ENCODE measurements around the gene ANTXRL. TPM values are rescaled to one million over a fixed set of nuclear protein-coding genes. Genes with fewer than 3 reads are reported as not detected.
"Not testable (repeated sequence)": the region's sequence is repeated elsewhere in the genome, so short reads cannot be mapped to it uniquely, and the experiment has no call there.

The ANTXRL gene
- polyA plus RNA-seq, 1 of the 3 experiments (the other 2 are of a cell fraction) = not detected

GRCh38 chr10:46315071-46315860, 28.5 kb downstream of the ANTXRL start:
- WGBS (ENCODE audit: low lambda C conversion rate) = 56% methylated on average over 5 of the region's 10 CpGs
- H3F3A ChIP-seq (replicated peaks; ENCODE audit: insufficient read depth); H3K4me2 ChIP-seq; H3K36me3 ChIP-seq (replicated peaks in 1 of 2; ENCODE audit: control insufficient read depth in 1 of 2, insufficient read depth in 2 of 2, low read length in 1 of 2); H3K4me1 ChIP-seq (ENCODE audit: control insufficient read depth in 1 of 2, insufficient read depth in 2 of 2, low read depth in 1 of 2, low read length in 1 of 2); H4K20me1 ChIP-seq (ENCODE audit: insufficient read depth); DNase-seq; H3K27ac ChIP-seq (ENCODE audit: low read depth in 2 of 2, low read length in 1 of 2); H3K9me2 ChIP-seq; H3K9me3 ChIP-seq; H3K27me3 ChIP-seq (ENCODE audit: insufficient read depth); POLR2A ChIA-PET; H3K79me2 ChIP-seq (ENCODE audit: insufficient read depth); H3K9ac ChIP-seq; H2AFZ ChIP-seq (ENCODE audit: low read depth); H3K4me3 ChIP-seq (ENCODE audit: low read depth in 2 of 2, low read length in 1 of 2): not testable (repeated sequence)
- CTCF ChIA-PET = interaction anchor here (1.1 kb wide), 1 partner anchor 11 kb away, joined by 3 read pairs; no protein-coding TSS in a partner anchor

- H2AFZ ChIP-seq (ENCODE audit: low read depth) = no peak overlapping the region
- no peaks in the 10 kb centered on the region for H3F3A ChIP-seq (replicated peaks; ENCODE audit: insufficient read depth)
- no peaks in the 10 kb centered on the region for H3K9me3 ChIP-seq
- WGBS (ENCODE audit: low lambda C conversion rate) = 50% methylated on average over 5 of the region's 5 CpGs
- no peaks in the 10 kb centered on the region for H3K9me2 ChIP-seq
- no peak overlapping the region for H3K4me2 ChIP-seq
- no peak for DNase-seq
- no peak overlapping the region for H3K9ac ChIP-seq
- H3K4me1 ChIP-seq (ENCODE audit: control insufficient read depth in 1 of 2, insufficient read depth in 2 of 2, low read depth in 1 of 2, low read length in 1 of 2) = peaks cover 0 to 6% of the 10 kb centered on the region in 2 experiments; a peak in 1 of 4 replicates
- H4K20me1 ChIP-seq (ENCODE audit: insufficient read depth) = no peaks in the 10 kb centered on the region
- H3K4me3 ChIP-seq (ENCODE audit: low read depth in 2 of 2, low read length in 1 of 2) = no peak overlapping the region
- CTCF ChIA-PET = interaction anchor here (0.6 kb wide), 1 partner anchor 92 kb away, joined by 4 read pairs; no protein-coding TSS in a partner anchor
- no peaks in the 10 kb centered on the region for H3K27me3 ChIP-seq (ENCODE audit: insufficient read depth)
- POLR2A ChIA-PET = no interaction called here
- H3K36me3 ChIP-seq (replicated peaks in 1 of 2; ENCODE audit: control insufficient read depth in 1 of 2, insufficient read depth in 2 of 2, low read length in 1 of 2) = no peaks in the 10 kb centered on the region
- no peak for TF ChIP-seq ELF1 (IDR thresholded peaks at IDR 0.05)
- TF ChIP-seq GATA2 (CRISPR knock-in tag; IDR thresholded peaks at IDR 0.05) = no peak
- TF ChIP-seq RCOR1 (IDR thresholded peaks at IDR 0.05; ENCODE audit: low read length) = no peak
- TF ChIP-seq TCF12 (IDR thresholded peaks at IDR 0.05) = no peak
- TF ChIP-seq EZH2phosphoT487 (IDR thresholded peaks at IDR 0.05; ENCODE audit: borderline replicate concordance, low read depth) = no peak
- TF ChIP-seq TAF1 (IDR thresholded peaks at IDR 0.05; ENCODE audit: borderline replicate concordance, low read depth, low read length) = no peak
- TF ChIP-seq, protein P1, sequence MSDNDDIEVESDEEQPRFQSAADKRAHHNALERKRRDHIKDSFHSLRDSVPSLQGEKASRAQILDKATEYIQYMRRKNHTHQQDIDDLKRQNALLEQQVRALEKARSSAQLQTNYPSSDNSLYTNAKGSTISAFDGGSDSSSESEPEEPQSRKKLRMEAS (IDR thresholded peaks at IDR 0.05; ENCODE audit: low read depth) = no peak
- TF ChIP-seq MXI1 (IDR thresholded peaks at IDR 0.05; ENCODE audit: low read depth, low read length) = no peak
- no peaks in the 10 kb centered on the region for H3K79me2 ChIP-seq (ENCODE audit: insufficient read depth)
- H3K27ac ChIP-seq (ENCODE audit: low read depth in 2 of 2, low read length in 1 of 2) = no peak overlapping the region
Observed at GRCh38 chr10:46317370-46317769, 30.6 kb downstream of the ANTXRL start.

DNA sequence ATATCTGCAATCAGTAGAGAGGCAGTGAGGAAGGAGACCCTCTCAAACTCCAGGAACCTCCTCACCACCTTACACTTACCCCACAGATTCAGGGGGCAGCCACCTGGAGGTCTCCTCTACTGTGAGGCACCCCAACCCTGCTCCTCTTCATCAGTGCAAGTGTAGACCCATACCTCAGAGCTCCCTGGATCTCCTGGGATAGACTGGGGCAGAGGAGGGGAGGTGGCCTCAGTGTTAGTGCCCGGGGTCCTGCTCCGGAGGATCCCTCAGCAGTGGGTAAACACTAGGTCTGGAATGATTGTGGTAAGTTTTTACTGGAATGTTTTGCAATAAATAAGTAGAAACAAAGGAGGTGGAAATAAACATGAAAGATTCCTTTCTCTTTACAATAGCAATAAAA, 31.1 kb downstream of the ANTXRL start:
- peaks cover 0 to 6% of the 10 kb centered on the region in 2 experiments; a peak in 1 of 4 replicates for H3K4me1 ChIP-seq (ENCODE audit: control insufficient read depth in 1 of 2, insufficient read depth in 2 of 2, low read depth in 1 of 2, low read length in 1 of 2)
- H3K9ac ChIP-seq = no peak overlapping the region
- no peaks in the 10 kb centered on the region for H3F3A ChIP-seq (replicated peaks; ENCODE audit: insufficient read depth)
- no peak overlapping the region for H3K4me3 ChIP-seq (ENCODE audit: low read depth in 2 of 2, low read length in 1 of 2)
- H2AFZ ChIP-seq (ENCODE audit: low read depth) = no peak overlapping the region
- no peak overlapping the region for H3K4me2 ChIP-seq
- no peaks in the 10 kb centered on the region for H4K20me1 ChIP-seq (ENCODE audit: insufficient read depth)
- H3K9me3 ChIP-seq = no peaks in the 10 kb centered on the region
- H3K79me2 ChIP-seq (ENCODE audit: insufficient read depth) = no peaks in the 10 kb centered on the region
- POLR2A ChIA-PET = no interaction called here
- no peak overlapping the region for H3K27ac ChIP-seq (ENCODE audit: low read depth in 2 of 2, low read length in 1 of 2)
- CTCF ChIA-PET = interaction anchor here (0.6 kb wide), 1 partner anchor 92 kb away, joined by 4 read pairs; no protein-coding TSS in a partner anchor
- H3K9me2 ChIP-seq = no peaks in the 10 kb centered on the region
- H3K36me3 ChIP-seq (replicated peaks in 1 of 2; ENCODE audit: control insufficient read depth in 1 of 2, insufficient read depth in 2 of 2, low read length in 1 of 2) = no peaks in the 10 kb centered on the region
- 79% methylated on average over 2 of the region's 2 CpGs for WGBS (ENCODE audit: low lambda C conversion rate)
- no peaks in the 10 kb centered on the region for H3K27me3 ChIP-seq (ENCODE audit: insufficient read depth)
- DNase-seq = no peak
- TF ChIP-seq SIN3A (IDR thresholded peaks at IDR 0.05; ENCODE audit: borderline replicate concordance, low read depth, low read length) = no peak
- no peak for TF ChIP-seq MEF2A (IDR thresholded peaks at IDR 0.05; ENCODE audit: borderline replicate concordance, low read depth)
- TF ChIP-seq POLR2AphosphoS5 (IDR thresholded peaks at IDR 0.05; ENCODE audit: low read depth, low read length) = no peak
- TF ChIP-seq FOXJ3 (CRISPR knock-in tag; IDR thresholded peaks at IDR 0.05) = no peak
- no peak for TF ChIP-seq GABPA (IDR thresholded peaks at IDR 0.05; ENCODE audit: low read depth)
- TF ChIP-seq SMC3 (IDR thresholded peaks at IDR 0.05; ENCODE audit: low read depth, low read length) = no peak
- TF ChIP-seq FOXM1 (IDR thresholded peaks at IDR 0.05; ENCODE audit: low read depth) = no peak
- TF ChIP-seq, protein P2, sequence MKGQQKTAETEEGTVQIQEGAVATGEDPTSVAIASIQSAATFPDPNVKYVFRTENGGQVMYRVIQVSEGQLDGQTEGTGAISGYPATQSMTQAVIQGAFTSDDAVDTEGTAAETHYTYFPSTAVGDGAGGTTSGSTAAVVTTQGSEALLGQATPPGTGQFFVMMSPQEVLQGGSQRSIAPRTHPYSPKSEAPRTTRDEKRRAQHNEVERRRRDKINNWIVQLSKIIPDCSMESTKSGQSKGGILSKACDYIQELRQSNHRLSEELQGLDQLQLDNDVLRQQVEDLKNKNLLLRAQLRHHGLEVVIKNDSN (IDR thresholded peaks at IDR 0.05; ENCODE audit: borderline replicate concordance, low read depth) = no peak
- TF ChIP-seq, protein P3, sequence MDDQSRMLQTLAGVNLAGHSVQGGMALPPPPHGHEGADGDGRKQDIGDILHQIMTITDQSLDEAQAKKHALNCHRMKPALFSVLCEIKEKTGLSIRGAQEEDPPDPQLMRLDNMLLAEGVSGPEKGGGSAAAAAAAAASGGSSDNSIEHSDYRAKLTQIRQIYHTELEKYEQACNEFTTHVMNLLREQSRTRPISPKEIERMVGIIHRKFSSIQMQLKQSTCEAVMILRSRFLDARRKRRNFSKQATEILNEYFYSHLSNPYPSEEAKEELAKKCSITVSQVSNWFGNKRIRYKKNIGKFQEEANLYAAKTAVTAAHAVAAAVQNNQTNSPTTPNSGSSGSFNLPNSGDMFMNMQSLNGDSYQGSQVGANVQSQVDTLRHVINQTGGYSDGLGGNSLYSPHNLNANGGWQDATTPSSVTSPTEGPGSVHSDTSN (IDR thresholded peaks at IDR 0.05) = no peak
- TF ChIP-seq, protein P4, sequence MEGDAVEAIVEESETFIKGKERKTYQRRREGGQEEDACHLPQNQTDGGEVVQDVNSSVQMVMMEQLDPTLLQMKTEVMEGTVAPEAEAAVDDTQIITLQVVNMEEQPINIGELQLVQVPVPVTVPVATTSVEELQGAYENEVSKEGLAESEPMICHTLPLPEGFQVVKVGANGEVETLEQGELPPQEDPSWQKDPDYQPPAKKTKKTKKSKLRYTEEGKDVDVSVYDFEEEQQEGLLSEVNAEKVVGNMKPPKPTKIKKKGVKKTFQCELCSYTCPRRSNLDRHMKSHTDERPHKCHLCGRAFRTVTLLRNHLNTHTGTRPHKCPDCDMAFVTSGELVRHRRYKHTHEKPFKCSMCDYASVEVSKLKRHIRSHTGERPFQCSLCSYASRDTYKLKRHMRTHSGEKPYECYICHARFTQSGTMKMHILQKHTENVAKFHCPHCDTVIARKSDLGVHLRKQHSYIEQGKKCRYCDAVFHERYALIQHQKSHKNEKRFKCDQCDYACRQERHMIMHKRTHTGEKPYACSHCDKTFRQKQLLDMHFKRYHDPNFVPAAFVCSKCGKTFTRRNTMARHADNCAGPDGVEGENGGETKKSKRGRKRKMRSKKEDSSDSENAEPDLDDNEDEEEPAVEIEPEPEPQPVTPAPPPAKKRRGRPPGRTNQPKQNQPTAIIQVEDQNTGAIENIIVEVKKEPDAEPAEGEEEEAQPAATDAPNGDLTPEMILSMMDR (IDR thresholded peaks at IDR 0.05) = no peak
- TF ChIP-seq TCF12 (IDR thresholded peaks at IDR 0.05) = no peak
- no peak for TF ChIP-seq NRF1 (IDR thresholded peaks at IDR 0.05; ENCODE audit: low read depth, low read length)
- TF ChIP-seq, protein P1 (IDR thresholded peaks at IDR 0.05; ENCODE audit: low read depth) = no peak
